Activated CD4-positive, CD25-positive, alpha-beta regulatory T cell treated with anti-CD3 and anti-CD28 coated beads, Interleukin-2, amount 50 U/mL, for 72 hours (primary cell): ENCODE data around the gene IMPG1.

ENCODE experiments used
- DNase-seq: peaks from one replicate; pipeline ENCODE4 v3.0.0; 2021

The IMPG1 gene

GRCh38 chr6:75892384-75892783 is 180.1 kb downstream of the IMPG1 start:
- DNase-seq = no peak

GRCh38 chr6:75884822-75885221 is 187.6 kb downstream of the IMPG1 start:
- no peak for DNase-seq

- no peak for DNase-seq
Observed at GRCh38 chr6:75882734-75883133, 189.7 kb downstream of the IMPG1 start.

GRCh38 chr6:75880305-75880704 is 192.2 kb downstream of the IMPG1 start:
- DNase-seq = no peak

- no peak for DNase-seq
Observed at GRCh38 chr6:75876152-75876551, 196.3 kb downstream of the IMPG1 start.

GRCh38 chr6:75874224-75874623 is 198.2 kb downstream of the IMPG1 start:
- no peak for DNase-seq
